GM03348 (cell line): ENCODE measurements around the gene KRTAP2-2.
A peak's percentile ranks its signal among the peaks of the same experiment; 100 is the strongest.
"Not testable (repeated sequence)": the region's sequence is repeated elsewhere in the genome, so short reads cannot be mapped to it uniquely, and the experiment has no call there.

Experiments
- DNase-seq: peaks from one replicate; pipeline ENCODE4 v3.0.0; 2012; ENCODE audit warnings: low spot score

Gene KRTAP2-2

GRCh38 chr17:41064301-41064700, 9.3 kb upstream of the KRTAP2-2 start:
- no peak for DNase-seq

GRCh38 chr17:41063449-41063848, 8.4 kb upstream of the KRTAP2-2 start:
- DNase-seq: no peak

- peak; percentile 73 for DNase-seq
Measured at GRCh38 chr17:41061964-41062363, 6.9 kb upstream of the KRTAP2-2 start.

GRCh38 chr17:41060052-41060604, 5.1 kb upstream of the KRTAP2-2 start, which contains the start of gene KRTAP2-3:
Gene KRTAP2-3, minus strand, starts transcription at chr17:41060114. Its CDS starts 64 bp downstream, at chr17:41060050.
- peak; percentile 46 for DNase-seq

- peak; percentile 66 for DNase-seq
Measured at GRCh38 chr17:41059276-41060051, 4.4 kb upstream of the KRTAP2-2 start.

- no peak for DNase-seq
Measured at GRCh38 chr17:41058741-41059140, 3.7 kb upstream of the KRTAP2-2 start.

GRCh38 chr17:41057547-41057946, 2.5 kb upstream of the KRTAP2-2 start:
- DNase-seq: no peak

GRCh38 chr17:41054556-41054955, 474 bp downstream of the KRTAP2-2 start:
- DNase-seq: not testable (repeated sequence)

GRCh38 chr17:41054025-41054424, 1.0 kb downstream of the KRTAP2-2 start:
- no peak for DNase-seq

- no peak for DNase-seq
Measured at GRCh38 chr17:41052566-41052965, 2.5 kb downstream of the KRTAP2-2 start.

GRCh38 chr17:41049110-41049509, 5.9 kb downstream of the KRTAP2-2 start:
- peak; percentile 42 for DNase-seq

- peak; percentile 70 for DNase-seq
Measured at GRCh38 chr17:41048441-41048840, 6.6 kb downstream of the KRTAP2-2 start.

- not testable (repeated sequence) for DNase-seq
Measured at GRCh38 chr17:41046735-41047465, 8.1 kb downstream of the KRTAP2-2 start, which contains the start of gene KRTAP2-1. Gene KRTAP2-1, minus strand, starts transcription at chr17:41047316. Its CDS starts 49 bp downstream, at chr17:41047267.

- DNase-seq: no peak
Measured at GRCh38 chr17:41042953-41043352, 12.1 kb downstream of the KRTAP2-2 start.

- DNase-seq: peak; percentile 43
Measured at GRCh38 chr17:41040783-41041571, 14.1 kb downstream of the KRTAP2-2 start, which contains the start of gene KRTAP1-1. Gene KRTAP1-1, minus strand, starts transcription at chr17:41041450. Its CDS starts 53 bp downstream, at chr17:41041397.

- no peak for DNase-seq
Measured at GRCh38 chr17:41037853-41038350, 17.1 kb downstream of the KRTAP2-2 start.

GRCh38 chr17:41034346-41034935, 20.6 kb downstream of the KRTAP2-2 start, which contains the start of gene KRTAP1-3:
Gene KRTAP1-3, minus strand, starts transcription at chr17:41034874. Its CDS starts 53 bp downstream, at chr17:41034821.
- not testable (repeated sequence) for DNase-seq

- DNase-seq: no peak
Measured at GRCh38 chr17:41029633-41030245, 25.3 kb downstream of the KRTAP2-2 start, which contains the start of gene KRTAP1-4. Gene KRTAP1-4, minus strand, starts transcription at chr17:41030195. Its CDS starts 117 bp downstream, at chr17:41030078.

GRCh38 chr17:41026715-41027471, 28.1 kb downstream of the KRTAP2-2 start, which contains the start of gene KRTAP1-5:
Gene KRTAP1-5, minus strand, starts transcription at chr17:41027208. Its CDS starts 53 bp downstream, at chr17:41027155.
- peak; percentile 68 for DNase-seq
